WI38 (cell line): Measurements from ENCODE around the gene FAM168B.

Experiments used
- H3K4me3 ChIP-seq: 2 replicates; pipeline ENCODE4 v1.5.1; 2011; ENCODE audit warnings: low read depth, mild to moderate bottlenecking, control low read depth, low read length
- TF ChIP-seq, protein P1 (sequence below): IDR thresholded peaks from 2 replicates; pipeline ENCODE4 v1.5.1; 2012; ENCODE audit warnings: low read depth, mild to moderate bottlenecking, control low read depth, low read length

FAM168B gene

DNA sequence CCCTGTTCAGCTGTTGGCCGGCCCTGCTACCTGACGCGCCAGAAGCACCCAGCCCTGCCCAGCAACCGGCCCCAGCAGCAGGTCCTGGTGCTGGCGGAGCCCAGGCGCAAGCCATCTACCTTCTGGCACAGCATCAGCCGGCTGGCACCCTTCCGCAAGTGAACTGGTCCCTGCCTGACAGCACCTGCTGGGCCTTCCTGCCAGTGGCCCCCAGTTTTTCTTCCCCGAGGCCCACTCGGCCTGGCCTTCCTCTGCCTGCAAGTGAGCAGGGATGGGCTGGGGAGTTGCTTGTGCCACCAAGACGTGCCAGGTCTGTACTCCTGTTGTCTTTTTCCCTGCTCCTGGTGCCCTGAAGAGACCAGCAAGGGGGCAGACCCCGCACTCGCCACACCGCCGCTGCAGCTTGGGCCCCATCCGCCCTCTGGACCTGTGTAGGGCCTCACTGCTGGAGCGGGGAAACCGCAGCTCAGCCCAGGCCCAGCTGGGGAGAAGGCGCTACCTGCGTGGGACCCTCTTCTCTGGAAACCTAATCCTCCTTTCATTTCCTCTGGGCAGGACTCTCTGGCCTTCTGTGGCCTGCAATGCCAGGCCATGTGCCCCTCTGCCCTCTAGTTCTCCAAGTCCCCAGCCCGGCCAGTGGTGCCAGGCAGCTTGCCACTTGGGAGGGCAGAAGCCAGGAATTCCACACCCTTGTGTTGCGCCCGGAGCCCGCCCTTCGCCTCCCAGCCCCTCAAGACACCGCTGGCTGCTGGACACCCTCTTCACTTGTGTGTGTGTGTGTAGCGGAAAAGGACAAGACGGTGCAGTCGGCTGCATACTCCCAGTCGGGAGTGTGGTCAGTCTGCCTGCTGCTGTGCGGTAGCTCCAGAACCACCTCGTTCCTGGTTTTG lies 47.0 kb downstream of the FAM168B start:
- TF ChIP-seq, protein P1, sequence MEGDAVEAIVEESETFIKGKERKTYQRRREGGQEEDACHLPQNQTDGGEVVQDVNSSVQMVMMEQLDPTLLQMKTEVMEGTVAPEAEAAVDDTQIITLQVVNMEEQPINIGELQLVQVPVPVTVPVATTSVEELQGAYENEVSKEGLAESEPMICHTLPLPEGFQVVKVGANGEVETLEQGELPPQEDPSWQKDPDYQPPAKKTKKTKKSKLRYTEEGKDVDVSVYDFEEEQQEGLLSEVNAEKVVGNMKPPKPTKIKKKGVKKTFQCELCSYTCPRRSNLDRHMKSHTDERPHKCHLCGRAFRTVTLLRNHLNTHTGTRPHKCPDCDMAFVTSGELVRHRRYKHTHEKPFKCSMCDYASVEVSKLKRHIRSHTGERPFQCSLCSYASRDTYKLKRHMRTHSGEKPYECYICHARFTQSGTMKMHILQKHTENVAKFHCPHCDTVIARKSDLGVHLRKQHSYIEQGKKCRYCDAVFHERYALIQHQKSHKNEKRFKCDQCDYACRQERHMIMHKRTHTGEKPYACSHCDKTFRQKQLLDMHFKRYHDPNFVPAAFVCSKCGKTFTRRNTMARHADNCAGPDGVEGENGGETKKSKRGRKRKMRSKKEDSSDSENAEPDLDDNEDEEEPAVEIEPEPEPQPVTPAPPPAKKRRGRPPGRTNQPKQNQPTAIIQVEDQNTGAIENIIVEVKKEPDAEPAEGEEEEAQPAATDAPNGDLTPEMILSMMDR, result no peak
- H3K4me3 ChIP-seq, result no peak overlapping the region

- H3K4me3 ChIP-seq, result no peak overlapping the region
- TF ChIP-seq, protein P1, result no peak
Measured at GRCh38 chr2:131045286-131046027, 47.8 kb downstream of the FAM168B start.

DNA sequence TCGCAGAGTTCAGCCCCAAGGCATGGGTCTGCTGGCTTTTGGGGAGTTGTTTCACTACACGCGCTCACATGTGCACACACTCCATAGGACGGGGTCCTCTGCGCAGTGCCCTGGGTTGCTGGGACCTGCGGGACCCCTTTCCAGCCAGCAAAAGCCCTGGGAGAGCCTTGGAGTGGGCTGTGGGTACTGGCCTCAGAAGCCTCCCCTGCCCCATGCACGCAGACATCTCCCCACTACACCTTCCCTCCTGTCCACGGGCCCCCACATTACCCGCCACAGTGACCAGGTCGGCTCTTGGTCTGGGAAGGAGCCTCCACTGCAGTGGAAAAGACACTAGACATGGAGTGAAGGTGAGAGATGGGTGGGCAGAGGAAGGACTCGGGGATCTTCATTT lies 48.5 kb downstream of the FAM168B start:
- no peak overlapping the region for H3K4me3 ChIP-seq
- TF ChIP-seq, protein P1, result no peak

GRCh38 chr2:131044075-131044756 lies 49.0 kb downstream of the FAM168B start:
- no peak overlapping the region for H3K4me3 ChIP-seq
- TF ChIP-seq, protein P1, result no peak

GRCh38 chr2:131043199-131044074 lies 49.8 kb downstream of the FAM168B start:
- no peak overlapping the region for H3K4me3 ChIP-seq
- TF ChIP-seq, protein P1, result no peak

DNA sequence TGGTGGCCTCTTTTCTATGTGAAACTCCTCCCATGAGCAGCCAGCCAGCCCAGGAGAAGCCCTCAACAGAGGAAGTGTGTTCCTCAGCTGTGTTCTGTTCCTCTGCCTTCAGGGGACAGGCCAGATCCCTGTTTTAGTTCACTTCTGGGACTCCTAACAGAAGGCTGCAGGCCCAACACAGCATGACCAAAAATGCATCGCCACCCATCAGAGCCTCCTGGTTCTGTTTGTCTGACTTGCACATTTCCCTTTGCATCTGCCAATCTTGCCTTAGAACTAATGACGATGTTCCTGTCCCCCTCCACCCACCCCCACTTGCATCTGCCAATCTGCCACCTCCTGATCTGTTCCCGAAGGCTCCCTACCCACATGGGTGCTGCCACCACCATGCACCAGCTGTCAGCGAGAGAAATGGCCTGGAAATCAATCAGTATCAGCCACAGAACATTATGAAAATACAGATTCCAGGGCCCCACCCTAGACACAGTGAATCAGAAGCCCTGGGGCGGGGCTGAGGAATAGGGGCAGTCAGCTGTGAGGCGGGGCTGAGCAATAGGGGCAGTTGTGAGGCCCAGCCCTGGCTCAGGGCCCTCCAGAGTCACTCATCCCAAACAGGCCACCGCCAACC lies 51.0 kb downstream of the FAM168B start:
- TF ChIP-seq, protein P1, result no peak
- no peak overlapping the region for H3K4me3 ChIP-seq
